ENCODE results near the gene FAM50A. TPM values are rescaled to one million over a fixed set of nuclear protein-coding genes. Genes with fewer than 3 reads are reported as not detected.

The FAM50A gene
- total RNA-seq, 4 donors from 2014 or later, result 18.9 to 37.0 (median 22.7) TPM

DNA sequence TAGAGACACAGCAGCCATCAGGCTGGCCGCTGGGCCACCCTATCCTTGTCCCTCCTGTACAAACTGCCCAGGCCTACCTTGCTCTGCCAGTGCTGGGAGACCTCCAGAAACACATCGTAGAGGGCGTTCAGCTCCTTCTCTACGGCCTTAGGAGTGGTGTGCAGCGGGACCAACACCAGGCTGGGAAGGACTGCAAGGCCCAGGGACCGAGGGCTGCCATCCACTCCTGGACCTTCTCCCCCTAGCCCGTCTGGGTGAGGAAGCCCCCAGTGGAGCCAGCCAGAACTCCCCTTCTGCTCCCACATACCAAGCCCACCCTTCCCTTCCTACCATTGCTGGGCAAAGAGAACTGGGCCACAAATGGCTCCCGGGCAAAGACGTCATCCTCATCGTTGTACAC is 40.7 kb upstream of the FAM50A start:
- 87 to 93% methylated on average over 9 to 10 of the region's 10 CpGs for WGBS, 2 donors
- no peak for DNase-seq (ENCODE audit: low spot score in 2 of 2)
- no peak overlapping the region for H3K4me3 ChIP-seq (ENCODE audit: low read depth, poor library complexity, severe bottlenecking)
- TF ChIP-seq, protein P1, sequence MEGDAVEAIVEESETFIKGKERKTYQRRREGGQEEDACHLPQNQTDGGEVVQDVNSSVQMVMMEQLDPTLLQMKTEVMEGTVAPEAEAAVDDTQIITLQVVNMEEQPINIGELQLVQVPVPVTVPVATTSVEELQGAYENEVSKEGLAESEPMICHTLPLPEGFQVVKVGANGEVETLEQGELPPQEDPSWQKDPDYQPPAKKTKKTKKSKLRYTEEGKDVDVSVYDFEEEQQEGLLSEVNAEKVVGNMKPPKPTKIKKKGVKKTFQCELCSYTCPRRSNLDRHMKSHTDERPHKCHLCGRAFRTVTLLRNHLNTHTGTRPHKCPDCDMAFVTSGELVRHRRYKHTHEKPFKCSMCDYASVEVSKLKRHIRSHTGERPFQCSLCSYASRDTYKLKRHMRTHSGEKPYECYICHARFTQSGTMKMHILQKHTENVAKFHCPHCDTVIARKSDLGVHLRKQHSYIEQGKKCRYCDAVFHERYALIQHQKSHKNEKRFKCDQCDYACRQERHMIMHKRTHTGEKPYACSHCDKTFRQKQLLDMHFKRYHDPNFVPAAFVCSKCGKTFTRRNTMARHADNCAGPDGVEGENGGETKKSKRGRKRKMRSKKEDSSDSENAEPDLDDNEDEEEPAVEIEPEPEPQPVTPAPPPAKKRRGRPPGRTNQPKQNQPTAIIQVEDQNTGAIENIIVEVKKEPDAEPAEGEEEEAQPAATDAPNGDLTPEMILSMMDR (IDR thresholded peaks at IDR 0.05), result no peak
- no peak for TF ChIP-seq POLR2A (IDR thresholded peaks at IDR 0.05)
- intact Hi-C loops (cut with DNase I; ENCODE audit: low total_unique reads), result no loop called here

DNA sequence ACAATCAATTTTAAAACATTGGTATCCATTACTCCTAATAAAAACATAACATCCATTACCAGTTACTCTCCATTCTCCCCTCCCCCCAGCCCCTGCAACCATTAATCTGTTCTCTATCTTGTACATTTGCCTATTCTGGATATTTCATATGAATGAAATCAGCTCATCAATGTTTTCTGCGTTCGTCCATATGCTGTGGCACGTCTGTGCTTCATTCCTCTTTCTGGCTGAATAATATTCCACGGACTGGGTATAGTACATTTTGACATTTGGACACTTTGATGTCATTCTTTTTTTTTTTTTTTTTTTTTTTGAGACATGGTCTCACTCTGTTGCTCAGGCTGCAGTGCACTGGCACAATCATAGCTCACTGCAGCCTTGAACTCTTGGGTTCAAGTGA is 40.1 kb upstream of the FAM50A start:
- intact Hi-C loops (cut with DNase I; ENCODE audit: low total_unique reads), result no loop called here
- H3K4me3 ChIP-seq (ENCODE audit: low read depth, poor library complexity, severe bottlenecking), result no peak overlapping the region
- 68 to 92% methylated on average over 4 of the region's 4 CpGs for WGBS, 2 donors

DNA sequence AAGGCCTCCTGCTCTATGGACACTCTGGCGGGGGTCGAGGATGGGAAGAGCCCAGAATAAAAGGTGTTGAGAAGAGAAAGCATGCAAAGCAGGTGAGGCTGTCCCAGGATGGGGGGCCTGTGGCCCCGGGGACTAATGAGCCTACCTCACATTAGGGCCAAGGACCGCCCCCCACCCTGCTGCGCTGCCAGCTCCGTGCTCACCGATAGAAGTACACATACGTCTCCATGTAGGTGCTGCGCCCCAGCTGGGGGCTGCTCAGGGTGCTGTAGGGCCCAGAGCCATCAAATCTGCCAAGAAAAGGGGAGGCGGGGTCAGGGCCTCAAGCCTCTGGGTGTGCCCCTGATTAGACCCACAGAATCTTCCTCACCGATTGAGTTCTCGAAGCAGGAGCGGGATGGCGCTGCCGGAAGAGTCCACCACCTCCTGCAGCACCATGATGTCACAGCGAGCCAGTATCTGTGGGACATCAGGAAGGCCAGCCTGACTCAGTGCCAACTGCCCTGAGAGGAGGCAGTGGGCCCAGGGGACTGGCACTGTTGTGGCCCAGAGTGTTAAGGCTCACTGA is 39.2 kb upstream of the FAM50A start:
- intact Hi-C loops (cut with DNase I; ENCODE audit: low total_unique reads), result no loop called here
- 86 to 95% methylated on average over 9 to 16 of the region's 16 CpGs for WGBS, 2 donors
- DNase-seq (ENCODE audit: low spot score in 2 of 2), result no peak
- TF ChIP-seq POLR2A (IDR thresholded peaks at IDR 0.05), result no peak
- TF ChIP-seq, protein P1 (IDR thresholded peaks at IDR 0.05), result no peak
- no peak overlapping the region for H3K4me3 ChIP-seq (ENCODE audit: low read depth, poor library complexity, severe bottlenecking)

More for the DNA sequence above, 40.1 kb upstream of the FAM50A start:
- no peak for TF ChIP-seq POLR2A (IDR thresholded peaks at IDR 0.05)
- TF ChIP-seq, protein P1 (IDR thresholded peaks at IDR 0.05), result no peak
- DNase-seq (ENCODE audit: low spot score in 2 of 2), result no peak

DNA sequence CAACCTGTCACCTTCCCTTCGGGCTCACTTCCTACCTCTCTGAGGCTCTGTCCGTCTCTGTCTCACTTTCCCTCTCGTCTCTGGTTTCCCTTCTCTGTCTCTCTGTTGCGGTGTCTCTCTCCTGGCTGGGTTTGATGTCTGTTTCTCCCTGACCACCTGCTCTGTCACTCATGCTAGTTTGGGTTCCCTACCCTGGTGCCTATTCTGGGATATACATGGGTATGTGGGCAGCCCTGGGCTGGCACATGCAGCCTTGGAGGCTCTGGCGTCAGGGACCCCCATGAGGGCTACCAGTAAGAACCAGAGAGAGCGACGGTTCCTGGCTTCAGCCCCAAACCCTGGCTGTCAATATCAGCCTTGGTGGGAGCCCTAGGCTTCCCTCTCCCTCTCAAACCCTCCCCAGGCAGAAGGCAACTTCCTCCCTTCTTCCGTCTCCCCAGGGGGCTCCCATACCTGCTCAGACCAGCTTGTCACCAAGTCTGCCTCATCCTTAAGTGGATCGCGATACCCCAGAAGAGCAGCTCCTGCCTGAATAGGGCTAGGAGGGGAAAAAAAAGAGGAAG is 35.2 kb upstream of the FAM50A start:
- TF ChIP-seq, protein P1 (IDR thresholded peaks at IDR 0.05), result no peak
- TF ChIP-seq POLR2A (IDR thresholded peaks at IDR 0.05), result no peak
- DNase-seq (ENCODE audit: low spot score in 2 of 2), result no peak
- WGBS, 2 donors, result 64 to 65% methylated on average over 10 of the region's 10 CpGs
- H3K4me3 ChIP-seq (ENCODE audit: low read depth, poor library complexity, severe bottlenecking), result no peak overlapping the region
- intact Hi-C loops (cut with DNase I; ENCODE audit: low total_unique reads), result no loop called here

DNA sequence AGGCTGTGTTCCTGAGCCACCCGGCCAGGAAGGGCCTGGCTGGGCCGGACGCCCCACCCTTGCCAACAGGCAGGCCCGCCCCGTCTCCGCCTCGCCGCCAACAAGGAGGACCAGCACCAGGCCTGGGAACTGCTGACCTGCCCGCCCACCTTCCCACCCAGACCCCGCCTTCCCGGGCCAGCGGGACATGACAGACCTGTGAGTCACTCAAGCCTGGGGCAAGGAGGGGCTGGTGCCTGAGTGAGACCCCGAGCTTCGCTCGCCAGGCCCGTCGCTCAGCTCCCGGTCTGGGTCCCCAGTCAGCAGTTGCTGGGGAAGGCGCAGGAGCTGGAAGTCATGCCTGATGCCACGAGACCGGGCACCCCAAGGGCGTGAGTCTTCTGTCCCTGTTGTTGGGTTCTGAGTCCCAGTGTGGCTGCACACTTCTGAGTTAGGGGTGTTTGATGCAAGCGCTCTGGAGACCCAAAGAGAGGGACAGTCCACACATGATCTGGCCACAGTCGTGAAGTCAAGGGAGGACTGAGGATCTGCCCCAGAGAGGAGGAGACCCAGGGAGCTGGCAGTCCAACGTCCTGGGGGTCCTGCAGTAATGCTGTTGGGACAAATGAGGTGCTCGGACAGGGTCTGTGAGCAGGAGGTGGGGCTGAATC is 34.6 kb upstream of the FAM50A start, which contains the start of gene DNASE1L1:
Gene DNASE1L1, minus strand, starts transcription at position 33 of the 650 bp plus-strand sequence. CDS start 3,686 bp downstream, outside the sequence.
- 48 to 49% methylated on average over 4 to 21 of the region's 26 CpGs for WGBS, 2 donors
- no peak within 1 kb of the TSS for H3K4me3 ChIP-seq (ENCODE audit: low read depth, poor library complexity, severe bottlenecking)
- no peak for TF ChIP-seq POLR2A (IDR thresholded peaks at IDR 0.05)
- TF ChIP-seq, protein P1 (IDR thresholded peaks at IDR 0.05), result no peak
- intact Hi-C loops (cut with DNase I; ENCODE audit: low total_unique reads), result no loop called here
- peak; percentile 63 to 96 for DNase-seq (ENCODE audit: low spot score in 2 of 2)

Measured in lower leg skin (tissue), 4 donors.